ENCODE data around the gene PGBD5. TPM values are rescaled to one million over a fixed set of nuclear protein-coding genes. Genes with fewer than 3 reads are reported as not detected.

PGBD5 gene
- total RNA-seq, 2 donors from 2014 or later, result 0.14 to 0.63 TPM

DNA sequence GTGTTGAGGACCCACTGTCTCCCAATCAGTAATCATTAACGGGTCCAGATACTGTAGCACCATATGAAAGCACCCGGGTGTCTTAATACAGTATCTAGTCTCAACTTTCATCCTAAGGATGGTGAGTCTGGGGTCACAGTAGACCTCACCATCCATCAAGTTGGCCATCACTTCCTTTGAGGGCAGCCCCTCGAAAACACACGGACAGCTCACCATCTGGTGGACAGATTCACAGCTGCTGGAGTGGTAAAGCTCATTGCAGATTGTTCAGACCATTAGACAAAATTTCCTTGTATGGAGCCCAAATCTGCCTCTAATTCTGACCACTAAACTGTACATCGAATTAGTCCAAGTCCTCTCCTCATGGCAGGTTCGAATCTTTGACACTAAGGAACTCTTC, 123.1 kb downstream of the PGBD5 start:
- TF ChIP-seq, protein P1, sequence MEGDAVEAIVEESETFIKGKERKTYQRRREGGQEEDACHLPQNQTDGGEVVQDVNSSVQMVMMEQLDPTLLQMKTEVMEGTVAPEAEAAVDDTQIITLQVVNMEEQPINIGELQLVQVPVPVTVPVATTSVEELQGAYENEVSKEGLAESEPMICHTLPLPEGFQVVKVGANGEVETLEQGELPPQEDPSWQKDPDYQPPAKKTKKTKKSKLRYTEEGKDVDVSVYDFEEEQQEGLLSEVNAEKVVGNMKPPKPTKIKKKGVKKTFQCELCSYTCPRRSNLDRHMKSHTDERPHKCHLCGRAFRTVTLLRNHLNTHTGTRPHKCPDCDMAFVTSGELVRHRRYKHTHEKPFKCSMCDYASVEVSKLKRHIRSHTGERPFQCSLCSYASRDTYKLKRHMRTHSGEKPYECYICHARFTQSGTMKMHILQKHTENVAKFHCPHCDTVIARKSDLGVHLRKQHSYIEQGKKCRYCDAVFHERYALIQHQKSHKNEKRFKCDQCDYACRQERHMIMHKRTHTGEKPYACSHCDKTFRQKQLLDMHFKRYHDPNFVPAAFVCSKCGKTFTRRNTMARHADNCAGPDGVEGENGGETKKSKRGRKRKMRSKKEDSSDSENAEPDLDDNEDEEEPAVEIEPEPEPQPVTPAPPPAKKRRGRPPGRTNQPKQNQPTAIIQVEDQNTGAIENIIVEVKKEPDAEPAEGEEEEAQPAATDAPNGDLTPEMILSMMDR (IDR thresholded peaks at IDR 0.05), result no peak
- Histone ChIP-seq H3K4me3 (no peak overlapping the region), H3K36me3 (no peaks in the 10 kb centered on the region), H3K9me3 (no peaks in the 10 kb centered on the region), H3K4me1 (ENCODE audit: control insufficient read depth in 1 of 2, low read depth in 2 of 2) (peaks cover 0 to 9% of the 10 kb centered on the region in 2 donors), H3K27ac (no peak overlapping the region), H3K27me3 (replicated peaks; ENCODE audit: insufficient read depth) (no peaks in the 10 kb centered on the region)
- no peak for ATAC-seq (ENCODE audit: insufficient number of reproducible peaks, low FRiP score, low read depth)
- DNase-seq (ENCODE audit: low spot score), result no peak

DNA sequence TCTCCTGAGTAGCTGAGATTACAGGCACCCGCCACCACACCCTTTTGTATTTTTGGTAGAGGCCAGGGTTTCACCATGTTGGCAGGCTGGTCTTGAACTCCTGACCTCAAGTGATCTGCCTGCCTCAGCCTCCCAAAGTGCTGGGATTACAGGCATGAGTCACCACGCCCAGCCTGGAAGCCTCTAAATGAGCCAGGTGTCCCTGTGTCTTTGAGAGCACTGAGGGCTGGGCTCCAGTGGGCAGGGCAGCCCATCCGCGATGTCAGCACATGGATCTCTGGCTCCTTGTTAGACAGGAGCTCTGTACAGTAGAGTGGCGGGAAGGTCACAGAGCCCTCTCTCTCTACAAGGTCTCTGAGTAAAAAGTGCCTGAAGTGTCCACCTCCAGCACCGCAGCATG, 124.3 kb downstream of the PGBD5 start:
- H3K9me3 ChIP-seq, result no peaks in the 10 kb centered on the region
- DNase-seq (ENCODE audit: low spot score), result no peak
- no peak overlapping the region for H3K4me3 ChIP-seq
- no peaks in the 10 kb centered on the region for H3K36me3 ChIP-seq
- TF ChIP-seq, protein P1 (IDR thresholded peaks at IDR 0.05), result no peak
- H3K27ac ChIP-seq, result no peak overlapping the region
- no peaks in the 10 kb centered on the region for H3K4me1 ChIP-seq (ENCODE audit: control insufficient read depth in 1 of 2, low read depth in 2 of 2)
- ATAC-seq (ENCODE audit: insufficient number of reproducible peaks, low FRiP score, low read depth), result no peak
- no peaks in the 10 kb centered on the region for H3K27me3 ChIP-seq (replicated peaks; ENCODE audit: insufficient read depth)

DNA sequence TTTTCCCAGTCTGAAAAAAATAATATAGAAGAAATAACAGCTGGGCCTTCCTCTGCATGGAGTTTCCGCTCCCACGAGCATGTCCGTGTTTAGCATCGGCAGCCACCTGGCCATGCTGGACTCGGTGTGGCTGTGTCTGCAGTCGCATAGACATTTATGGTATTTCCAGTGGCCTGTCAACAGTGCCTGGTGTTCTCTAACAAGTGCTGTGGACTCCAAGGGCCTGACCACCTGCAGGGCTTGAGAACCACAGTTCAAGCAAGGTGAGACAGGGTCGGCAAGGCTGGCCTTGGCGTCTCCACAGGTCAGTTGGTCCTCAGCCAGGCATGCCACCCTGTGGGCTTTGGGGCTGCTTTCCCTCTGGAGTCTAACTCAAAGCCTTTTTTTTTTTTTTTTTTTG, 124.8 kb downstream of the PGBD5 start:
- Histone ChIP-seq H3K27me3 (replicated peaks; ENCODE audit: insufficient read depth) (no peaks in the 10 kb centered on the region), H3K4me1 (ENCODE audit: control insufficient read depth in 1 of 2, low read depth in 2 of 2) (no peaks in the 10 kb centered on the region), H3K4me3 (no peak overlapping the region), H3K9me3 (no peaks in the 10 kb centered on the region), H3K36me3 (no peaks in the 10 kb centered on the region), H3K27ac (no peak overlapping the region)
- TF ChIP-seq, protein P1 (IDR thresholded peaks at IDR 0.05), result no peak
- ATAC-seq (ENCODE audit: insufficient number of reproducible peaks, low FRiP score, low read depth) (no peak), DNase-seq (ENCODE audit: low spot score) (no peak)

DNA sequence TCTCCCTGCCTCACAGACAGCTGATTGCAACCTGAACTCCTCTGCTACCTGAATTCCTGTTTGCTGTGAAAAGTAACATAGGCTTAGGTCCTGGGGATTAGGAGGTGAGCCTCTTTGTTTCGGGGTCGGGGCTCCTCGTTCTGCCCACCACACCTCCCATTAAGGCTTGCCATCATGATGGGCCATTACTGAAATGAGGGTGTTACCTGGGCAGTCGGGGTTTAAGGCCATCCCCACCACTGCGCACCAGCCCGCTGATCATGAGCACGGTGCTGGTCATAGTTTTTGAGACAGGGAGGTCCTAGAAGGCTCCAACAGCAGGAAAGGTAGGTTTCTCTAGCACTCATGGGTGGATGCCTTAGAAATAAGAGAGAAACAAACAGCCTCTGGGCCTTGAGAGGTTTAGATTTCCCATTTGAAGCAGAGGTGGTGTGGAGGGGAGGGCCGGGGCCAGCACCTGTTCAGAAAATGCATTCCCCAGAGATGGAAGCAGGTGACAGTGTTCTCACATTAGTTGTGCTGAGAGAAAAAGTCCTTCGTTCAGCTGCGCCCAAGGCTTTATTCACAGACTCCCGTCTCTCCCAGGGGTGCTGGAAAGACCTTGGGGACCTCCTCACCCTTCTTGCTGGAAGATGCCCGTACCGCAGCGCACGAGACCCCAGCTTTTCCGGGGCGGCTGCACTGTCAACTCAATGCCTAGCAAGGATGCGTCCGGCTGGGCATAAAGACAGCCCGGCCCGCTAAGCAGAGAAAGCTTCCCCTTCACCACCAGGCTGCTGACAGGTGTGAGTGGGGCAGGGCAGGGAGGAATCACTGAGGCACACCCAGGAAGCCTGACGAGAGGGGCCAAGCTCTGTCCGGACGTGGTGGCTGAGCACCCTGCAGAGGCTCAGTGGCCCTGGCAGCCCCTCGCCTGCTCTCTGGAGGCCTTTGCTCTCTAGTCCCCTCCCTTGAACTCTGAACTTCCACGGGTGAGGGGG, 125.5 kb downstream of the PGBD5 start:
- no peak for DNase-seq (ENCODE audit: low spot score)
- no peak overlapping the region for H3K27ac ChIP-seq
- TF ChIP-seq, protein P1 (IDR thresholded peaks at IDR 0.05), result no peak

DNA sequence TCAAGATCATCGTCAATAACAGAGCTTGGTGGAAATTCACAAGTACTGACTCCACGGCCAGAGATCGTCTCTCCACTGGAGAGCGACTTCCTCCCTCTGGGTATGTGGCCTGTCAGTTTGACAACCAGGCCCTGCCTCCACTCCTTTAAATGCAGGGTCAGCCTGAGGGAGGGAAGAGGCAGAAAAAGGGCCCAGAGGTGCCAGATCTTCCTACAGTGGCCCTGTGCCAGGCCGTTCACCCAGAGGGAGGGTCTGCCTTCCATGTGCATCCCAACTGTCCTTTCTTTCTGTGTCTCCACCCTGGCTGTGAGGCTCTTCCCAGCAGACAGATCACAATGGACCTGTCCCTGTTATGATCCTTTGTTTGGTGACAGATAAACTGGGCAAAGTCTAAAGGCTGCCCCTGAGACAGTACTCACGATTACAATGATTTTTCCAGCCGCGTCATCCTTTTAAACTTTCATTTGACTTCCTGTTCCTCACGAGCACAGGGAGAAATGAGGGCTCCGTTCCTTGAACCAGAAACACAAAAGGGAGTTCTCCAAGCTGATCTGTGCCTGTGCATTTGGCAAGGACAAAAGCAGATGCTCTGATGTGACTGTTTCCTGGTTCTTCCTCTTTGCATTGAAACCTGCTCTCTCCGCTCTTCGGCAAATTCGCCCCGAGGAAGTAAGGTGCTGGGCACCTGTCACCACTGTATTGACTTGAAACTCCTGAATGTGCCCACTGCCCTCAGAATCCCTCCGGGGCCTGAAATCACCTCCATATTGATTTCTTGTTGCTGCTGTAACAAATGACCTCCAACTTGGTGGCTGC, 126.7 kb downstream of the PGBD5 start:
- DNase-seq (ENCODE audit: low spot score), result no peak

More for the DNA sequence above, 125.5 kb downstream of the PGBD5 start:
- ATAC-seq (ENCODE audit: insufficient number of reproducible peaks, low FRiP score, low read depth), result no peak
- Histone ChIP-seq H3K27me3 (replicated peaks; ENCODE audit: insufficient read depth) (no peaks in the 10 kb centered on the region), H3K4me3 (no peak overlapping the region), H3K9me3 (no peaks in the 10 kb centered on the region), H3K36me3 (no peaks in the 10 kb centered on the region), H3K4me1 (ENCODE audit: control insufficient read depth in 1 of 2, low read depth in 2 of 2) (no peaks in the 10 kb centered on the region)

More for the DNA sequence above, 126.7 kb downstream of the PGBD5 start:
- H3K27me3 ChIP-seq (replicated peaks; ENCODE audit: insufficient read depth), result no peaks in the 10 kb centered on the region
- H3K9me3 ChIP-seq, result no peaks in the 10 kb centered on the region
- no peak overlapping the region for H3K4me3 ChIP-seq
- H3K27ac ChIP-seq, result no peak overlapping the region
- ATAC-seq (ENCODE audit: insufficient number of reproducible peaks, low FRiP score, low read depth), result no peak
- no peaks in the 10 kb centered on the region for H3K36me3 ChIP-seq
- TF ChIP-seq, protein P1 (IDR thresholded peaks at IDR 0.05), result no peak
- no peaks in the 10 kb centered on the region for H3K4me1 ChIP-seq (ENCODE audit: control insufficient read depth in 1 of 2, low read depth in 2 of 2)
